Upper lobe of left lung (tissue), 4 donors: ENCODE data around the gene SPRED2.

Experiments used
- POLR2A ChIP-seq, 4 donors: fragments of 450-650 bp; IDR thresholded peaks; one replicate each; pipeline ENCODE4 v1.5.1; 2016 to 2017; ENCODE audit warnings: antibody characterized with exemption in 4 of 4, mild to moderate bottlenecking in 2 of 4
- POLR2AphosphoS5 ChIP-seq, 2 donors: sonication (generic); formaldehyde crosslinking; IDR thresholded peaks; one replicate each; pipeline ENCODE4 v1.5.1; 2017; ENCODE audit warnings: antibody characterized with exemption in 2 of 2
- TF ChIP-seq, protein P1 (sequence below), 6 experiments: fragments of 450-650 bp in 4 of 6; fragments of 200-600 bp in 2 of 6; sonication (generic) in 2 of 6; IDR thresholded peaks; one replicate each; pipeline ENCODE4 v1.5.1; 2016 to 2019; ENCODE audit warnings: antibody characterized with exemption in 6 of 6

DNA sequence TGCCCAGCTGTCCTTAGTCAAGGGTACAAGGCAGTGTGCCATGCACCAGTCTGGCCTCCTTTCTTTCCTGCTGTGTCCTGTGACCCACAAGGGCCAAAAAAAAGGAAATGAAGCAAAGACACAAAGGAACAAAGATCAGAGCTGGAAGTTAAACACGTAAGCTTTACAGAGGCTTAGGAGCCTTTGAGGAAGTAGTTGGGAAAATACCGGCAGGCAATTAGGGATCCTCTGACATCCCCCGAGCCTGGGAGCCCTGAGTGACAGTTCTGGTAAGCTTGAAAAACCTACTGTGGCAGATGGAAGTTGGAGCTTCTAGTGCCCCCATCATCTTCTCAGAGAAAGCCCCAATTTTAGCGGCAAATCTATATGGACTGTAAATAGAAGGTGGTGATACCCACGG lies 78.5 kb downstream of the SPRED2 start:
- TF ChIP-seq POLR2A (IDR thresholded peaks at IDR 0.05) (no peak), POLR2AphosphoS5 (IDR thresholded peaks at IDR 0.05) (no peak)
- TF ChIP-seq, protein P1, sequence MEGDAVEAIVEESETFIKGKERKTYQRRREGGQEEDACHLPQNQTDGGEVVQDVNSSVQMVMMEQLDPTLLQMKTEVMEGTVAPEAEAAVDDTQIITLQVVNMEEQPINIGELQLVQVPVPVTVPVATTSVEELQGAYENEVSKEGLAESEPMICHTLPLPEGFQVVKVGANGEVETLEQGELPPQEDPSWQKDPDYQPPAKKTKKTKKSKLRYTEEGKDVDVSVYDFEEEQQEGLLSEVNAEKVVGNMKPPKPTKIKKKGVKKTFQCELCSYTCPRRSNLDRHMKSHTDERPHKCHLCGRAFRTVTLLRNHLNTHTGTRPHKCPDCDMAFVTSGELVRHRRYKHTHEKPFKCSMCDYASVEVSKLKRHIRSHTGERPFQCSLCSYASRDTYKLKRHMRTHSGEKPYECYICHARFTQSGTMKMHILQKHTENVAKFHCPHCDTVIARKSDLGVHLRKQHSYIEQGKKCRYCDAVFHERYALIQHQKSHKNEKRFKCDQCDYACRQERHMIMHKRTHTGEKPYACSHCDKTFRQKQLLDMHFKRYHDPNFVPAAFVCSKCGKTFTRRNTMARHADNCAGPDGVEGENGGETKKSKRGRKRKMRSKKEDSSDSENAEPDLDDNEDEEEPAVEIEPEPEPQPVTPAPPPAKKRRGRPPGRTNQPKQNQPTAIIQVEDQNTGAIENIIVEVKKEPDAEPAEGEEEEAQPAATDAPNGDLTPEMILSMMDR (IDR thresholded peaks at IDR 0.05) = no peak
